Sigmoid colon (tissue), 7 donors: ENCODE data around the gene NANP. TPM values are rescaled to one million over a fixed set of nuclear protein-coding genes. Genes with fewer than 3 reads are reported as not detected.

Source experiments
- DNase-seq: peaks from one replicate; pipeline ENCODE4 v3.0.0-alpha.2; 2019
- H3K27ac ChIP-seq, 4 donors: fragments of 200-600 bp; sonication (generic); one replicate each; pipeline ENCODE4 v1.5.1; 2016 to 2019; ENCODE audit warnings: mild to moderate bottlenecking in 1 of 4
- H3K27me3 ChIP-seq, 3 donors: fragments of 200-600 bp; sonication (generic); one replicate each; pipeline ENCODE4 v1.5.1; 2019; ENCODE audit warnings: mild to moderate bottlenecking in 1 of 3
- H3K36me3 ChIP-seq, 4 donors: fragments of 200-600 bp; sonication (generic); one replicate each; pipeline ENCODE4 v1.5.1; 2016 to 2019
- H3K4me1 ChIP-seq, 4 donors: fragments of 200-600 bp; sonication (generic); one replicate each; pipeline ENCODE4 v1.5.1; 2017 to 2019
- H3K4me3 ChIP-seq, 4 donors: fragments of 200-600 bp; sonication (generic); one replicate each; pipeline ENCODE4 v1.5.1; 2017 to 2019; ENCODE audit warnings: mild to moderate bottlenecking in 2 of 4, moderate library complexity in 1 of 4
- H3K9me3 ChIP-seq, 4 donors: fragments of 200-600 bp in 3 of 4; sonication (generic) in 3 of 4; one replicate each; pipeline versions ENCODE4 v1.5.1 to v1.6.1; 2013 to 2019
- CTCF ChIP-seq, 4 experiments: fragments of 450-650 bp in 3 of 4; fragments of 200-600 bp in 1 of 4; IDR thresholded peaks; one replicate each; pipeline ENCODE4 v1.5.1; 2016 to 2019; ENCODE audit warnings: antibody characterized with exemption in 4 of 4, mild to moderate bottlenecking in 3 of 4, moderate library complexity in 2 of 4
- EP300 ChIP-seq, 4 donors: sonication (generic); formaldehyde crosslinking; IDR thresholded peaks; one replicate each; pipeline ENCODE4 v1.6.1; 2017; ENCODE audit warnings: antibody characterized with exemption in 4 of 4
- POLR2A ChIP-seq, 2 donors: fragments of 450-650 bp; IDR thresholded peaks; one replicate each; pipeline ENCODE4 v1.6.1; 2016; ENCODE audit warnings: antibody characterized with exemption in 2 of 2, mild to moderate bottlenecking in 2 of 2, moderate library complexity in 2 of 2
- POLR2AphosphoS5 ChIP-seq, 4 donors: sonication (generic); formaldehyde crosslinking; IDR thresholded peaks; one replicate each; pipeline ENCODE4 v1.6.1; 2017; ENCODE audit warnings: antibody characterized with exemption in 4 of 4
- WGBS, 2 donors: extraction: QIAGEN DNeasy Blood & Tissue Kit; methylation state at CpG; one replicate each; pipeline ENCODE4 v1.1.7; 2013; 5-methylcytosine and 5-hydroxymethylcytosine counted together
- intact Hi-C: fragments of 100-400 bp; cut with DNase I; formaldehyde crosslinking; loops from one replicate; pipeline ENCODE4 v1.15.1; 2023
- polyA plus RNA-seq, 3 donors: library from polyadenylated mRNA; stranded (reverse); fragments of 200-250 nt; gene quantifications; one replicate each; pipeline ENCODE4 v1.2.3, GENCODE V29; 2013
- total RNA-seq, 4 donors: library from RNA; depleted of rRNA; stranded (reverse); fragments of >200 nt; gene quantifications; one replicate each; pipeline ENCODE4 v1.1.0, GENCODE V29; 2016
- donor health status: healthy with polysubstance abuse.
- donor health status: Bipolar disorder and iron deficiency.
- donor health status: healthy.

The NANP gene
- total and polyA plus RNA-seq, 7 donors: 1.2 to 5.7 (median 3.9) TPM

DNA sequence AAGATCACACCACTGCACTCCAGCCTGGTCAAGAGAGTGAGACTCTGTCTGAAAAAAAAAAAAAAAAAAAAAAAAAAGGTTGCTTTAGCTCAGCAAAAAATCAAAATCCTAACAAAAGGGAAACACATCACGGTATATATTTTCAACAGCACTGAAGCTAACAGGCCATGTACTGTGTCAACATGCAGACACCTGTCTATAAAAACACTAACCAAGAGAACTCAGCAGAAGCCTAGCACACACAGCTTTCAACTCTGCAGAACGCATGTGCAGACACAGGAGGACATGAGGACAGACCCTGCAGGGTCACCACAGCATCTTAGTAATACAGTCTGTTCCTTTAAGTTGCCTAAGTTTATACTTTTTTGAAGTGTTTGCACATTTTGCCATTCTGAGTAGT, 52.0 kb downstream of the NANP start:
- 42 to 72% methylated on average over 2 of the region's 2 CpGs for WGBS, 2 donors
- TF ChIP-seq EP300 (IDR thresholded peaks at IDR 0.05) (no peak), POLR2AphosphoS5 (IDR thresholded peaks at IDR 0.05) (no peak), POLR2A (IDR thresholded peaks at IDR 0.05) (no peak), CTCF (IDR thresholded peaks at IDR 0.05) (no peak)
- Histone ChIP-seq H3K4me3 (no peak overlapping the region), H3K27me3 (no peaks in the 10 kb centered on the region), H3K27ac (no peak overlapping the region), H3K36me3 (no peaks in the 10 kb centered on the region), H3K9me3 (no peaks in the 10 kb centered on the region), H3K4me1 (peaks cover 0 to 7% (median 2%) of the 10 kb centered on the region in 4 donors)
- no peak for DNase-seq
- intact Hi-C loops: no loop called here

DNA sequence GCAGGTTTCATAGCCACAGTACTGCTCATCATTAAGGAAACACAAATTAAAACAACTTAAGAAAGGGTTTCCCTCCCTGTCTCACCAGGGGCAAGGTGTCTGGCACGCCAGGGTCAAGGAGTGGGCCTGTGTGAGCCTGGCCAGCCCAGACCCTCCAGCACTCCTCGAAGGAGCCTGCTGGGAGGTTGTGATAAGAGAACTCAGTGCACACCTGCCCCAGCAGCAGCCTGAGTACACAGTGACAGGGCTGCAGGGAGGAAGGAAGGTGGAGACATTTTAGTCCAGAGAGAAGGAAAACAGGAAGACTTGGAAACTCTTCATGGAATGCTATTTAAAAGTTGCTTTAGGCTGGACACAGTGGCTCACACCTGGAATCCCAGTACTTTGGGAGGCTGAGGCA, 52.6 kb downstream of the NANP start:
- no peak overlapping the region for H3K27ac ChIP-seq
- WGBS, 2 donors: 34 to 58% methylated on average over 2 of the region's 2 CpGs
- no peaks in the 10 kb centered on the region for H3K36me3 ChIP-seq
- H3K27me3 ChIP-seq: no peaks in the 10 kb centered on the region
- no peak for DNase-seq
- intact Hi-C loops: no loop called here
- H3K4me3 ChIP-seq: no peak overlapping the region
- peaks cover 0 to 7% (median 2%) of the 10 kb centered on the region in 4 donors for H3K4me1 ChIP-seq
- no peaks in the 10 kb centered on the region for H3K9me3 ChIP-seq
- TF ChIP-seq CTCF (IDR thresholded peaks at IDR 0.05) (no peak), POLR2A (IDR thresholded peaks at IDR 0.05) (no peak), EP300 (IDR thresholded peaks at IDR 0.05) (no peak), POLR2AphosphoS5 (IDR thresholded peaks at IDR 0.05) (no peak)

DNA sequence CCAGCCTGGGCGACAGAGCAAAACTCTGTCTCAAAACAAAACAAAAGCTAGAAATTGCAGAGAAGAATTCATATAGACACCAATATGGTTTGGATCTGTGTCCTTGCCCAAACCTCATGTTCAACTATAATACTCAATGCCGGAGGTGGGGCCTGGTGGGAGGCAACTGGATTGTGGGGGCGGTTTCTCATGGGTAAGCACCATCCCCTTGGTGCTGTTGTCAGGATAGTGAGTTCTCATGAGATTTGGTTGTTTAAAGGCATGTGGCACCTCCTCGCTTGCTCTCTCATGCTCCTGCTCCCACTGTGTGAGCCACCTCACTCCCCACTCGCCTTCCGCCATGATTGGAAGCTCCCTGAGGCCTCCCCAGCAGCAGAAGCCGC, 53.7 kb downstream of the NANP start:
- Histone ChIP-seq H3K4me3 (no peak overlapping the region), H3K4me1 (peaks cover 0 to 15% (median 2%) of the 10 kb centered on the region in 4 donors), H3K27me3 (no peaks in the 10 kb centered on the region), H3K9me3 (no peaks in the 10 kb centered on the region), H3K36me3 (no peaks in the 10 kb centered on the region), H3K27ac (no peak overlapping the region)
- 93 to 95% methylated on average over 7 of the region's 7 CpGs for WGBS, 2 donors
- TF ChIP-seq CTCF (IDR thresholded peaks at IDR 0.05): no peak
- no peak for TF ChIP-seq EP300 (IDR thresholded peaks at IDR 0.05)
- no peak for TF ChIP-seq POLR2A (IDR thresholded peaks at IDR 0.05)
- TF ChIP-seq POLR2AphosphoS5 (IDR thresholded peaks at IDR 0.05): no peak
- intact Hi-C loops: no loop called here
- DNase-seq: no peak

- 94 to 97% methylated on average over 2 of the region's 2 CpGs for WGBS, 2 donors
- Histone ChIP-seq H3K4me3 (no peak overlapping the region), H3K9me3 (no peaks in the 10 kb centered on the region), H3K4me1 (peaks cover 0 to 13% (median 0%) of the 10 kb centered on the region in 4 donors), H3K36me3 (no peaks in the 10 kb centered on the region), H3K27me3 (no peaks in the 10 kb centered on the region), H3K27ac (no peak overlapping the region)
- intact Hi-C loops: no loop called here
- DNase-seq: no peak
- TF ChIP-seq EP300 (IDR thresholded peaks at IDR 0.05): no peak
Observed at GRCh38 chr20:25567286-25567685, 56.5 kb downstream of the NANP start.

GRCh38 chr20:25566821-25567220, 57.0 kb downstream of the NANP start:
- intact Hi-C loops: no loop called here
- H3K27me3 ChIP-seq: no peaks in the 10 kb centered on the region
- TF ChIP-seq EP300 (IDR thresholded peaks at IDR 0.05) (no peak), POLR2A (IDR thresholded peaks at IDR 0.05) (no peak), CTCF (IDR thresholded peaks at IDR 0.05) (no peak), POLR2AphosphoS5 (IDR thresholded peaks at IDR 0.05) (no peak)
- no peak for DNase-seq
- H3K4me3 ChIP-seq: no peak overlapping the region
- WGBS, 2 donors: 86 to 95% methylated on average over 2 of the region's 2 CpGs
- H3K27ac ChIP-seq: no peak overlapping the region
- H3K36me3 ChIP-seq: no peaks in the 10 kb centered on the region
- H3K4me1 ChIP-seq: peaks cover 0 to 9% (median 0%) of the 10 kb centered on the region in 4 donors
- H3K9me3 ChIP-seq: no peaks in the 10 kb centered on the region
